ENCODE data around the gene PPAN. TPM values are rescaled to one million over a fixed set of nuclear protein-coding genes. Genes with fewer than 3 reads are reported as not detected.

Gene PPAN
- polyA plus RNA-seq, 10 donors = 19.0 to 34.2 (median 25.3) TPM

DNA sequence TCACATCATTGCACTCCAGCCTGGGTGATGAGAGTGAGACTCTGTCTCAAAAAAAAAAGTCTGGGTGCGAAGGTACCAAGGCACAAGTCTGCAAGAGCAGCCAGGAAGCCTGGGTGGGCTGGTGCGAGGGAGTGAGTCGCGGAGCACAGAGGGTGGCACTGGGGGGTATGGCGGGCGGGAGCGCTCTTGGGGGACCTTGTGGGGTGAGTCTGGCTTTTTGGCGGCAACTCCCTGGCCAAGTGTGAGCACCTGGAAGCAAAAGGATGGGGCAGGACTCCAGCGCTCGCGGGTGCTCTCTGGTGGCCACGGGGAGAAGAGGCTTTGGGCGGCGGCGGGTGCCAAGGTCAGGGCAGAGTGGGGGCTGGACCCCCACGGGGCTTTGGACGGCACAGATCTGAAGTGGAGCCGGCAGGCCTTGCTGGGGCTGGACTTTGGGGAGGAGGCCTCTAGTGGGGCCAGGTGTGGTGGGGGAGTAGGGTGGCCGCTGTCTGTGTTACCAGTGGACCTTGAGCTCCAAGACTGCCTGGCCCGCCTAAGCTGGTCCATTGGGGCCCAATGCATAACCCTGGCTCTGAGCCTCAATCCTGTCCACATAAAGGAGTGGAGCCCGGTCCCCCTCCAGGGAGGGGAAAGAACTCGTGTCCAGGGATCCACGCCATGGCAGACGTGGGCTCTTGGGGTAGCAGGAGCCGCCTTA, 6.9 kb downstream of the PPAN start:
- DNase-seq = no peak

GRCh38 chr19:10113592-10113963, 7.4 kb downstream of the PPAN start:
- no peak for DNase-seq

GRCh38 chr19:10113964-10114650, 7.9 kb downstream of the PPAN start:
- no peak for DNase-seq

GRCh38 chr19:10114651-10115391, 8.7 kb downstream of the PPAN start:
- DNase-seq = no peak

- no peak for DNase-seq
Measured at GRCh38 chr19:10115392-10116084, 9.4 kb downstream of the PPAN start.

DNA sequence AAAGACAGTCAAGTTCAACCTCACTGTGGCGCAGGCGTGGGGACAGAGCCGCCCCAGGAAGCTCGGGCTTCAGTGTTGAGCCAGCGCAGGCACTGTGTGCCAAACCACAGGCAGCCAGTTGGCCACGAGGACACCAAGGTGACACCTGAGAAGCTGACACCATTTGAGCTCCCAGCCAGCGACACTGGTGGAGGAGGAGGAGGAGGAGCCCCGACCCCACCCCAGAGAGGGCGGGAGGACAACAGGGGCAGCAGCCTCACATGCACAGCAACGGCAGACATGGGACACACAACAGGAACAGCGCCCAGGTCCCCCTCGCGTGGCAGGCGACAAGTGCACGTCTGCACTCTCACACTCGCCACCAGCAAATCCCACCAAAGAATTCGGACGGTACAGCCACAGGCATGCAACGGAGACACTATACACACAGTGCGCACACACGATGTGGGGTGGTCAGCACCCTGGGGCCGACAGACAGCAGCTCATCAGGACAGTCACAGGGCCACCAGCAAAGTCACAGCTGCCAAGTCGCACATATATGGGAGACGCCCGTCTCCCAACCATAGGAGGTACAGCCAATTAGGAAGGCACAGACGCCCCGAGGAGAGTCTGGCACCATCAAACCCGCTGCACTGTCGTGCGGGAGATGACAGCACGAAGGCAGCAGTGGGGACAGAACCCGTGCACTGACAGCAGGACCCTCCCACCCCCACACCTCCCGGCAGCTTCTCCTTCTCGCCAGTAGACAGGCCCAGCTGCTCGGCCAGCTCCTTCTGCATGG, 10.1 kb downstream of the PPAN start:
- no peak for DNase-seq

DNA sequence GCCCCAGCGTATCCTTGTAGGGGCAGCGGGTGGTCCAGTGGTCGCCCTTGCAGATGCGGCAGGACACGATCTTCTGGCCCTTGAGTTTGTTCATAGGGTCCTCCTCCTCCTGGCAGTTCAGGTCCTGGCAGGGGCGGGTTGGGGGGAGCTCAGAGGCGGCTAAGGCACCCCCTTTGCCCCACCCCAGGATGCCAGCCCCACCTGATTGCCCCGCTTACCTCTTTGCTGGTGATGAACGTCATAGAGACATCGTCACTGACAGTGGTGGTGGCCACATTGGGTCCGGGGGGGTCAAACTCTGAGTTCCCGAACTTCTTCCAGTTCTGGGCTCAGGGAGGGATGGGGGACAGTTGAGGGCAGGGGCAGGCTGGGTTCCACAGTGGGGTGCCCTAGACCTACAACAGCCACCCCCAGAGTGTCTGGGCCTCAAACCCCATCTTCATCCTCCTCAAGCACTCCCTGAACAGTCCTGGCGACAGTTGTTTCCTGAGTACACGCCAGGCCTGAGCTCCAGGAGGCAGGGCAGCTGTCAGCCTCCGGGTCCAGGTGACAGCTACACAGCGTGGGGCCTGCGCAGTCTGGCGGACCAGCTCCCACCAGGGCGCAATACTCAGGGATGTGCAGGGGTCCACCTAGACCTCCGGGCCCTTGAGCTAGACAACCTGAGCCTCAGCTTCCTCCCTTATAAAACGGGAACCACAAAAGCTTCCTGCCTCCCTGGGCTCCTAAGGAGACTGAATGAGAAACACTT, 10.9 kb downstream of the PPAN start:
- no peak for DNase-seq

- no peak for DNase-seq
Measured at GRCh38 chr19:10118960-10119359, 12.8 kb downstream of the PPAN start.

- DNase-seq = peak; percentile 71 to 81 (median 73)
Measured at GRCh38 chr19:10120538-10121189, 14.5 kb downstream of the PPAN start.

DNA sequence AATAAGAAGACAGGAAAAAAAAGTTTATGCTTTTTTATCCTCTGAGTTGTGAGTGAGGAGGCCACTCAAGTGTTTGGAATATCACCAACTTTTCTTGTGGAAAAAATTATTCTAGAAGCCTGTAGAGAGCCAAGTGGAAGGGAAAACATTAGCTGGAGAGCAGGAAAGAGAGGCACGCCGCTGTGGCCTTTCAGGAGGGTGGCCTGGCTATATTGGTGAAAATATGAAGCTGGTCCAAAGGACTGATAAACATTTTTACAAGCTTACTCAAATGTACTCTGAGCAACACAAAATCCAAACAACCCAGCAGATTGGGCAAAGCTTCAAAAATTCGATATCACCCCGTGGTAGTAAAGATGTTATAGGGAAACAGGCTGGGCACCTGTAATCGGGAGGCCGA, 15.9 kb downstream of the PPAN start:
- peak; percentile 37 to 75 (median 59) for DNase-seq

GRCh38 chr19:10124429-10124828, 18.3 kb downstream of the PPAN start:
- DNase-seq = no peak

DNA sequence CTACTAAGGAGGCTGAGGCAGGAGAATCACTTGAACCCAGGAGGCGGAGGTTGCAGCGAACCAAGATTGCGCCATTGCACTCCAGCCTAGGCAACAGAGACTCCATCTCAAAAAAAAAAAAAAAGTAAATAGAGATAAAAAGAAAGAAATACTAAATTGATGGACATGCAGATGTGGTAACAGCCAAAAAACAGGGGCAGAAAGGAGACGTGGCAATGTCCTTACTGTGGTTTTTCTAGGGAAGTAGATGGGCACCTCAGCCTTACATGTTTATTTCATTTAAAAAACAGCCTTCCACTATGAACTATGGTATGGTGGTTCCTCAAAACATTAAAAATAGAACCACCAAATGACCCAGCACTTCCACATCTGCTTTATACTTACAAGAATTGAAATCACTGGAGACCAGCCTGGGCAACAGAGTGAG, 20.1 kb downstream of the PPAN start:
- no peak for DNase-seq

- no peak for DNase-seq
Measured at GRCh38 chr19:10132905-10133304, 26.7 kb downstream of the PPAN start.

DNA sequence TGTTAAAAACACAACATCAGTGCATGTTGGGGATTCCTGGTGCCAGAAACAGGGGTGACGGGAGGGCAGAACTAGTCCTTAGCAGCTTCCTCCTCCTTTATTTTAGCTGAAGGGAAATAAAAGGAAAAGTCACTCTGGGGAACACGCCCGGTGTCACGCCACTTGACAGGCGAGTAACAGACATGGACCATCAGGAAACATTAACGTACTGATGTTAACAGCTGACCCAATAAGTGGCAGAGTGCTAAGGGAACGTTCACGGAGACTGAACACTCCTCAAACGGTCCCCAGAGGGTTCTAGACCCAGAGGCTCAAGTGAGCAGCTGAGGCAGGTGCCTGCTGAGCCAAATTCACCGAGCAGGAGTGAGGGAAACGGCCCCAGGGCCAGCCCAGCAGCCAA, 27.4 kb downstream of the PPAN start:
- no peak for DNase-seq

GRCh38 chr19:10134040-10134439, 27.9 kb downstream of the PPAN start:
- DNase-seq = no peak

- DNase-seq = no peak
Measured at GRCh38 chr19:10135551-10136334, 29.6 kb downstream of the PPAN start.

DNA sequence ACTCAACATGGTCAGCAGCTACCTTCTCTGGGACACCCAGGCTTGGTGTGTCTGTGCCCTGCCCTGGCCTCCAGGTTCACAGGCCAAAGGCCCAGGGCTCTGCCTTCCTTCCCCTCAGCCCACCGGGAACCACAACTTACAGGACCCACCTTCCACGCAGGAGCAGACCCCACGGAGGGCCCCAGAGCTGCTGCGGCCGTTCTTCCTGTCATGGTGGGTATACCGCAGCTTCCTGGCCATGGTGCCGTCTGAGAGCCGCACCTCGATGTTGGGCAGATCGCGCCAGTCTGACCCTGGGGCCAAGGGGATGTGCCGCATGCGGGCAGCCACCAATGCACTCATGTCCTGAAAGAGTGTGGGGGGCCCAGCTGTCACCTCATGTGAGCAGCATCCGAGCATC, 30.8 kb downstream of the PPAN start:
- DNase-seq = no peak

DNA sequence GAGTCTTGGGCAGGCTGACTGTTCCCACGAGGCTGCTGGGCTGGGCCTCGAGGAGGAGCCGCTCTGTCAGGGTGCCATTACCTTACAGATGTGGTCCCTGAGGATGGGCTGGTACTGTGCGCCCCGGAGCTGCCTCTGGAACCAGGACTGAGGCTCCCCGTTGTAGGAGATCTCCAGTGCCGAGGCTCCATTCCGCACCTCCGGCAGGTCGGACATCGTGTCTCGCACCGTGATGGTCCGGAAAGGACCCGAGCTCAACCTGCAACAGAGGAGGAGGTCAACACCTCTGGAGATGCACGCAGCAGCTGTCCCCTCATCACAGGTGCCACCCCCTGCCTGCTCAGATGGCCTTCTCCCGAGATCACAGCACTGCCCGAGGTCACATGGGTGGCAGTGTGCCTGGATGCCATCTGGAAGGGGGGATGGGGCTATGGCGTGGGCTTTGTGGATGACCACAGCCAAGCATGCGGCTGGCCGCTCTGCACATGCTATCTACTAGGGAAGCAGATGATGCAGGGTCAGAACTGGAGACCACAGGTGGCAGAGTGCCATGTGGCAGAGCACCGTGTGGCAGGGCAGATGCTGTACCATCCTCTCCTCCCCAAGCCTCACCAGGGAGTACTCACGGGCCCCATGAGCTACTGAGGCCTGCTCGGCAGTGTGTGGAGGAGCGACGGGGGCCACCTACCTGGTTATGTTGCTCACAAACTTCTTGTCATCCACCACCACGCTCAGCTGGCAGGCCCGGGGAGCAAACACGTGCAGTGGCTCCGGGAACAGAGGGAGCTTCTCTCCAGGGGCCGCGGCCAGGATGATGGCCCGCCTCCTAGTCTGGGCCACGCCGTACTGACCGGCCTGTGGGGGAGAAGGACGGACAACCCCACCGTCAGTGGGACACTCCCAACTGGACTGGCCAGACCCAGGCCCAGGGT, 31.9 kb downstream of the PPAN start:
- no peak for DNase-seq

Data from muscle of back (tissue), 11 donors.